Endothelial cell of umbilical vein (primary cell): ENCODE measurements around the gene RGS19. TPM values are rescaled to one million over a fixed set of nuclear protein-coding genes. Genes with fewer than 3 reads are reported as not detected.

ENCODE experiments used
- BruUV-seq: library from RNA; stranded (reverse); fragments of 400-500 nt; replicated peaks from 2 replicates; lab custom pipeline; 2021; lab: Mats Ljungman, UMichigan
- CTCF ChIA-PET: fragments of 300-600, 350-600 bp; sonication (Branson Sonifier 250); formaldehyde crosslinking; loops from one replicate; lab custom pipeline; 2021; ENCODE audit warnings: antibody characterized with exemption, inconsistent platforms; lab: Charles Lee
- POLR2A ChIA-PET: fragments of 300-600, 350-600 bp; sonication (Branson Sonifier 250); formaldehyde crosslinking; loops from one replicate; lab custom pipeline; 2021; ENCODE audit warnings: antibody characterized with exemption, inconsistent platforms; lab: Charles Lee
- DNase-seq: peaks from one replicate; pipeline ENCODE4 v3.0.0-alpha.2; 2011; ENCODE audit warnings: low read depth, low spot score
- FAIRE-seq: peaks from 2 replicates; lab custom pipeline; 2011; peaks lifted over from hg19 to GRCh38; lab: Jason Lieb, UNC
- H2AFZ ChIP-seq: 2 replicates; pipeline ENCODE4 v1.6.0; 2012; ENCODE audit warnings: low read depth, low read length, control low read depth, inconsistent platforms
- H3K27ac ChIP-seq: 2 replicates; pipeline ENCODE4 v1.5.1; 2011; ENCODE audit warnings: low read depth, mild to moderate bottlenecking, control low read depth, low read length, moderate library complexity; ENCODE audit not compliant: insufficient read depth
- H3K27me3 ChIP-seq, 2 experiments: 2 replicates each; pipeline versions ENCODE4 v1.6.0 to v1.6.1; 2011; ENCODE audit warnings: low read length in 2 of 2, mixed read lengths in 1 of 2; ENCODE audit not compliant: control insufficient read depth in 2 of 2, insufficient read depth in 2 of 2
- H3K36me3 ChIP-seq, 2 experiments: 2 replicates in 1 of 2; 3 replicates in 1 of 2; pipeline ENCODE4 v1.5.1; 2011; ENCODE audit warnings: low read length in 2 of 2, mild to moderate bottlenecking in 1 of 2, moderate library complexity in 1 of 2; ENCODE audit not compliant: control insufficient read depth in 2 of 2, insufficient read depth in 2 of 2; ENCODE audit errors: extremely low read depth in 1 of 2
- H3K4me1 ChIP-seq: 3 replicates; pipeline ENCODE4 v1.5.1; 2011; ENCODE audit warnings: mild to moderate bottlenecking, low read length; ENCODE audit not compliant: control insufficient read depth, insufficient read depth; ENCODE audit errors: extremely low read depth
- H3K4me2 ChIP-seq: 2 replicates; pipeline ENCODE4 v1.6.1; 2011; ENCODE audit warnings: low read length, control low read depth, mixed read lengths; ENCODE audit not compliant: insufficient read depth
- H3K4me3 ChIP-seq, 3 experiments: fragments of 200-600 bp in 1 of 3; sonication (generic), shearing (Covaris generic) in 1 of 3; replicated peaks in 1 of 3; 2 replicates each; pipeline ENCODE4 v1.5.1; 2011 to 2016; ENCODE audit warnings: control low read depth in 3 of 3, low read length in 3 of 3, mild to moderate bottlenecking in 2 of 3, inconsistent platforms in 1 of 3, low read depth in 1 of 3, moderate library complexity in 1 of 3; ENCODE audit not compliant: insufficient read depth in 1 of 3
- H3K79me2 ChIP-seq: 2 replicates; pipeline ENCODE4 v1.6.0; 2012; ENCODE audit warnings: low read length, inconsistent platforms; ENCODE audit not compliant: control insufficient read depth, insufficient read depth
- H3K9ac ChIP-seq: replicated peaks from 2 replicates; pipeline ENCODE3; 2011; ENCODE audit warnings: low read length, control low read depth; ENCODE audit not compliant: insufficient read depth; ENCODE audit errors: extremely low read depth
- H3K9me1 ChIP-seq: replicated peaks from 3 replicates; pipeline ENCODE4 v1.6.0; 2011; ENCODE audit warnings: mild to moderate bottlenecking, low read length; ENCODE audit not compliant: control insufficient read depth, insufficient read depth; ENCODE audit errors: extremely low read depth
- H3K9me3 ChIP-seq: replicated peaks from 2 replicates; pipeline ENCODE4 v1.5.1; 2012; ENCODE audit warnings: low read length, inconsistent platforms; ENCODE audit not compliant: control insufficient read depth, insufficient read depth
- H4K20me1 ChIP-seq: replicated peaks from 2 replicates; pipeline ENCODE3; 2011; ENCODE audit warnings: mild to moderate bottlenecking, low read length; ENCODE audit not compliant: control insufficient read depth, insufficient read depth; ENCODE audit errors: extremely low read depth
- EZH2 ChIP-seq: IDR thresholded peaks from 2 replicates; pipeline ENCODE4 v1.6.1; 2012; ENCODE audit warnings: borderline replicate concordance, low read depth, mild to moderate bottlenecking, moderate library complexity, low read length, inconsistent platforms; ENCODE audit not compliant: severe bottlenecking
- FOS ChIP-seq: IDR thresholded peaks from 2 replicates; pipeline ENCODE4 v1.6.1; 2011; ENCODE audit warnings: mild to moderate bottlenecking, low read length, moderate library complexity, borderline replicate concordance; ENCODE audit not compliant: insufficient read depth
- GATA2 ChIP-seq: IDR thresholded peaks from 2 replicates; pipeline ENCODE4 v1.7.0; 2011; ENCODE audit warnings: low read depth, mild to moderate bottlenecking, moderate library complexity, mixed read lengths, low read length; ENCODE audit not compliant: insufficient read length, insufficient read depth
- JUN ChIP-seq: IDR thresholded peaks from 2 replicates; pipeline ENCODE4 v1.6.1; 2011; ENCODE audit warnings: borderline replicate concordance, low read depth; ENCODE audit not compliant: insufficient read length, insufficient read depth
- MAX ChIP-seq: IDR thresholded peaks from 2 replicates; pipeline ENCODE4 v1.6.1; 2011; ENCODE audit not compliant: insufficient read depth, insufficient read length
- POLR2A ChIP-seq: IDR thresholded peaks from 2 replicates; pipeline ENCODE4 v1.6.1; 2012; ENCODE audit warnings: low read depth, mild to moderate bottlenecking, control low read depth, low read length
- POLR2AphosphoS5 ChIP-seq: IDR thresholded peaks from 2 replicates; pipeline ENCODE4 v1.6.1; 2012; ENCODE audit warnings: low read depth, mild to moderate bottlenecking, control low read depth, low read length, moderate library complexity; ENCODE audit not compliant: insufficient read depth
- dilution Hi-C: fragments of 300-500 bp; cut with MboI; formaldehyde crosslinking; loops from one replicate; pipeline ENCODE4 v1.15.0; 2019; ENCODE audit warnings: low sequenced_read_pairs; ENCODE audit not compliant: extremely low pct_ligation_motif_present
- intact Hi-C: fragments of 100-400 bp; cut with micrococcal nuclease; formaldehyde crosslinking; loops from one replicate; pipeline ENCODE4 v1.10.0; 2022
- polyA plus RNA-seq, 4 experiments: library from polyadenylated mRNA; depleted of rRNA in 3 of 4; stranded (reverse) in 3 of 4; unstranded in 1 of 4; fragments of >200 nt; gene quantifications; 2 replicates each; pipeline versions ENCODE4 v1.2.1 to v1.2.3, GENCODE V29; 2011 to 2012; ENCODE audit warnings: missing spikeins in 1 of 4
- total RNA-seq: library from RNA; stranded (reverse); gene quantifications from 2 replicates; pipeline ENCODE4 v1.2.3, GENCODE V29; 2021
- TF ChIP-seq, protein P1 (sequence below), 2 donors: IDR thresholded peaks; 1 replicate in 1 of 2; 2 replicates in 1 of 2; pipeline ENCODE4 v1.5.1; 2011; ENCODE audit warnings: low read length in 2 of 2, mild to moderate bottlenecking in 2 of 2, moderate library complexity in 2 of 2, control low read depth in 1 of 2, inconsistent platforms in 1 of 2, low read depth in 1 of 2; ENCODE audit not compliant: insufficient read depth in 1 of 2; ENCODE audit errors: extremely low read depth in 1 of 2

RGS19 gene
- total and polyA plus RNA-seq, 2 donors (not counting 3 experiments of a cell fraction or from before 2014, with no cell fraction given) = 27.8 to 33.7 TPM

DNA sequence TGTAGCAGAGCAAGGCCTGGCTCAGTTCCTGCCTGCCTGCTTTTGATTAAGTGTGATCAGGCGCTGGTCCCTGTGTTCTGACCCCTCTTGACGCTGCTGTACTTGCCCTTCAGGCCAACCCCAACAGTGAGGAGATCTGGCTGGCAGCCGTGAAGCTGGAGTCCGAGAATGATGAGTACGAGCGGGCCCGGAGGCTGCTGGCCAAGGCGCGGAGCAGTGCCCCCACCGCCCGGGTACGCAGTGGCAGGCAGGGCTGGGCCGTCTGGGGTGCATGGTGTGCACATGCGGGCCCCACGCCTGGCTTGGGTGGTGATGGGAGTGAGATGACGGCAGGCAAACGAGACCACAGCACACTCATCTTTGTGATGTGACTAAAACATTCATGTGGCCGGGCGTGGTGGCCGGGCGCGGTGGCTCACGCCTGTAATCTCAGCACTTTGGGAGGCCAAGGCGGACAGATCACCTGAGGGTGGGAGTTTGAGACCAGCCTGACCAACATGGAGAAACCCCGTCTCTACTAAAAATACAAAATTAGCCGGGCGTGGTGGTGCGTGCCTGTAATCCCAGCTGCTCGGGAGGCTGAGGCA, 53.4 kb downstream of the RGS19 start:
- DNase-seq = no peak
- Histone ChIP-seq H3K9me1 (no peaks in the 10 kb centered on the region), H3K4me3 (no peak overlapping the region), H3K79me2 (no peaks in the 10 kb centered on the region), H3K9me3 (no peaks in the 10 kb centered on the region), H3K9ac (no peak overlapping the region), H3K27ac (no peak overlapping the region), H2AFZ (no peak overlapping the region), H3K36me3 (peaks cover 13 to 70% of the 10 kb centered on the region in 2 experiments), H3K27me3 (no peaks in the 10 kb centered on the region), H3K4me2 (no peak overlapping the region), H3K4me1 (no peaks in the 10 kb centered on the region), H4K20me1 (no peaks in the 10 kb centered on the region)
- no peak for FAIRE-seq
- dilution Hi-C loops (no loop called here), intact Hi-C loops (no loop called here)
- POLR2A ChIA-PET = no interaction called here
- no TSS peak for BruUV-seq
- TF ChIP-seq POLR2A (no peak), JUN (no peak), EZH2 (no peak), FOS (no peak), GATA2 (no peak), POLR2AphosphoS5 (no peak), MAX (no peak)
- TF ChIP-seq, protein P1, sequence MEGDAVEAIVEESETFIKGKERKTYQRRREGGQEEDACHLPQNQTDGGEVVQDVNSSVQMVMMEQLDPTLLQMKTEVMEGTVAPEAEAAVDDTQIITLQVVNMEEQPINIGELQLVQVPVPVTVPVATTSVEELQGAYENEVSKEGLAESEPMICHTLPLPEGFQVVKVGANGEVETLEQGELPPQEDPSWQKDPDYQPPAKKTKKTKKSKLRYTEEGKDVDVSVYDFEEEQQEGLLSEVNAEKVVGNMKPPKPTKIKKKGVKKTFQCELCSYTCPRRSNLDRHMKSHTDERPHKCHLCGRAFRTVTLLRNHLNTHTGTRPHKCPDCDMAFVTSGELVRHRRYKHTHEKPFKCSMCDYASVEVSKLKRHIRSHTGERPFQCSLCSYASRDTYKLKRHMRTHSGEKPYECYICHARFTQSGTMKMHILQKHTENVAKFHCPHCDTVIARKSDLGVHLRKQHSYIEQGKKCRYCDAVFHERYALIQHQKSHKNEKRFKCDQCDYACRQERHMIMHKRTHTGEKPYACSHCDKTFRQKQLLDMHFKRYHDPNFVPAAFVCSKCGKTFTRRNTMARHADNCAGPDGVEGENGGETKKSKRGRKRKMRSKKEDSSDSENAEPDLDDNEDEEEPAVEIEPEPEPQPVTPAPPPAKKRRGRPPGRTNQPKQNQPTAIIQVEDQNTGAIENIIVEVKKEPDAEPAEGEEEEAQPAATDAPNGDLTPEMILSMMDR (IDR thresholded peaks at IDR 0.05; ENCODE audit: extremely low read depth in 1 of 2, insufficient read depth in 1 of 2, low read depth in 1 of 2, low read length in 2 of 2) = no peak
- CTCF ChIA-PET = interaction anchor here (1.5 kb wide), 1 partner anchor 31 kb away, joined by 3 read pairs; no protein-coding TSS in a partner anchor
